Stomach (tissue), 19 donors: ENCODE data around the gene ZNF256. TPM values are rescaled to one million over a fixed set of nuclear protein-coding genes. Genes with fewer than 3 reads are reported as not detected.
A peak's percentile ranks its signal among the peaks of the same experiment; 100 is the strongest.

Experiments used
- DNase-seq, 2 donors: peaks; one replicate each; pipeline versions ENCODE4 v3.0.0 to v3.0.0-alpha.2; 2013 to 2019
- H3K27ac ChIP-seq, 5 donors: fragments of 200-600 bp in 4 of 5; sonication (generic) in 4 of 5; one replicate each; pipeline ENCODE4 v1.5.1; 2013 to 2019; ENCODE audit warnings: mild to moderate bottlenecking in 1 of 5, moderate library complexity in 1 of 5
- H3K27me3 ChIP-seq, 3 donors: fragments of 200-600 bp; sonication (generic); one replicate each; pipeline ENCODE4 v1.5.1; 2017 to 2019; ENCODE audit warnings: mixed run types in 1 of 3
- H3K36me3 ChIP-seq, 4 donors: fragments of 200-600 bp; sonication (generic); 1 replicate in 3 of 4; 2 replicates in 1 of 4; pipeline ENCODE4 v1.5.1; 2016 to 2019
- H3K4me1 ChIP-seq, 4 donors: fragments of 200-600 bp; sonication (generic); one replicate each; pipeline ENCODE4 v1.5.1; 2016 to 2019
- H3K4me3 ChIP-seq, 4 donors: fragments of 200-600 bp; sonication (generic) in 3 of 4; one replicate each; pipeline ENCODE4 v1.5.1; 2016 to 2019; ENCODE audit warnings: mild to moderate bottlenecking in 1 of 4
- H3K9me3 ChIP-seq, 4 donors: fragments of 200-600 bp; sonication (generic); one replicate each; pipeline ENCODE4 v1.5.1; 2016 to 2019
- CTCF ChIP-seq, 7 experiments: fragments of 450-650 bp in 4 of 7; fragments of 200-600 bp in 3 of 7; sonication (generic) in 3 of 7; IDR thresholded peaks; one replicate each; pipeline ENCODE4 v1.5.1; 2016 to 2019; ENCODE audit warnings: antibody characterized with exemption in 7 of 7, control low read depth in 2 of 7, mild to moderate bottlenecking in 1 of 7
- EP300 ChIP-seq: sonication (generic); formaldehyde crosslinking; IDR thresholded peaks from one replicate; pipeline ENCODE4 v1.6.1; 2017; ENCODE audit warnings: antibody characterized with exemption
- POLR2A ChIP-seq, 4 donors: fragments of 450-650 bp; IDR thresholded peaks; one replicate each; pipeline ENCODE4 v1.6.1; 2016; ENCODE audit warnings: antibody characterized with exemption in 4 of 4, control low read depth in 2 of 4, mild to moderate bottlenecking in 1 of 4, moderate library complexity in 1 of 4
- POLR2AphosphoS5 ChIP-seq, 3 donors: sonication (generic); formaldehyde crosslinking; IDR thresholded peaks; one replicate each; pipeline ENCODE4 v1.6.1; 2016; ENCODE audit warnings: antibody characterized with exemption in 3 of 3
- WGBS, 5 donors: extraction: QIAGEN DNeasy Blood & Tissue Kit in 3 of 5; methylation state at CpG; one replicate each; pipeline versions ENCODE4 v1.1.5 to v1.1.7; 2013 to 2018; 5-methylcytosine and 5-hydroxymethylcytosine counted together
- intact Hi-C: fragments of 100-400 bp; cut with DNase I; formaldehyde crosslinking; loops from one replicate; pipeline ENCODE4 v1.15.1; 2023; ENCODE audit warnings: low total_unique reads
- long read RNA-seq, 10 donors: transcript quantifications; one replicate each; lab custom pipeline, GENCODE V29; 2026
- polyA plus RNA-seq, 3 donors: library from polyadenylated mRNA; stranded (reverse); fragments of 200-250 nt; gene quantifications; one replicate each; pipeline ENCODE4 v1.2.3, GENCODE V29; 2013
- total RNA-seq, 5 donors: library from RNA; depleted of rRNA; stranded (reverse); fragments of >200 nt; gene quantifications; one replicate each; pipeline versions ENCODE4 v1.1.0 to v1.2.3, GENCODE V29; 2014 to 2016
- donor health status: healthy with polysubstance abuse.
- donor health status: Bipolar disorder and iron deficiency.
- donor health status: healthy.

Gene ZNF256
- 10 to 100 TPM in 1 of 5 donors, 1 to 10 TPM in 1, under 1 TPM in 1, not detected in 2; 0.89 to 15.4 (median 2.5) TPM for total RNA-seq
- polyA plus RNA-seq: 1 to 10 TPM; 1.4 to 3.5 (median 1.8) TPM
- long read RNA-seq, donor 1, partial matches to known transcripts: 0 of 2 reads
- long read RNA-seq, donor 1, other reads (novel, unspliced or antisense): 0 of 2 reads
- long read RNA-seq, donor 2, partial matches to known transcripts: 0 of 4 reads
- long read RNA-seq, donor 2, other reads (novel, unspliced or antisense): 0 of 4 reads
- long read RNA-seq, donor 3: 0 reads
- long read RNA-seq, donor 4: 0 reads
- long read RNA-seq, donor 5, partial matches to known transcripts: 0 of 3 reads
- long read RNA-seq, donor 5, other reads (novel, unspliced or antisense): 0 of 3 reads
- long read RNA-seq, donor 6, partial matches to known transcripts: 0 of 2 reads
- long read RNA-seq, donor 6, other reads (novel, unspliced or antisense): 0 of 2 reads
- long read RNA-seq, donor 7: 0 reads
- long read RNA-seq, donor 8, transcript ZNF256-201 (3 exons, 2,172 nt): major isoform, 5 of 5 reads
- long read RNA-seq, donor 8, partial matches to known transcripts: 0 of 5 reads
- long read RNA-seq, donor 8, other reads (novel, unspliced or antisense): 0 of 5 reads
- long read RNA-seq, donor 9, partial matches to known transcripts: 0 of 3 reads
- long read RNA-seq, donor 9, other reads (novel, unspliced or antisense): 0 of 3 reads
- long read RNA-seq, donor 10: 0 reads

GRCh38 chr19:57947419-57948134 lies at the start of gene ZNF256:
Gene ZNF256 (minus strand): TSS chr19:57947706. CDS start chr19:57947474, 232 bp downstream.
- WGBS, 5 donors: 5 to 8% (median 6%) methylated on average over 33 to 54 of the region's 54 CpGs
- Histone ChIP-seq H3K9me3 (peaks cover 15 to 80% (median 66%) of the 10 kb centered on the region in 4 donors), H3K27ac (peak within 1 kb of the TSS; percentile 27 to 87 (median 81)), H3K36me3 (peaks cover 16 to 34% (median 24%) of the 10 kb centered on the region in 4 donors), H3K27me3 (no peaks in the 10 kb centered on the region), H3K4me1 (peaks cover 0 to 25% (median 11%) of the 10 kb centered on the region in 4 donors), H3K4me3 (peak within 1 kb of the TSS; percentile 64 to 97 (median 90))
- intact Hi-C loops: no loop called here
- DNase-seq: peak; percentile 87 to 99
- TF ChIP-seq POLR2A (IDR thresholded peaks at IDR 0.05) (no peak), CTCF (IDR thresholded peaks at IDR 0.05) (peak in 5 of 7 experiments; percentile 25 to 81 (median 47)), POLR2AphosphoS5 (IDR thresholded peaks at IDR 0.05) (peak; percentile 49 to 89 (median 85))

GRCh38 chr19:57992841-57993240 lies 45.3 kb upstream of the ZNF256 start:
- intact Hi-C loops: no loop called here
- Histone ChIP-seq H3K9me3 (peaks cover 61 to 99% (median 94%) of the 10 kb centered on the region in 4 donors), H3K36me3 (peaks cover 51 to 100% (median 93%) of the 10 kb centered on the region in 4 donors), H3K4me1 (no peaks in the 10 kb centered on the region), H3K27ac (no peak overlapping the region), H3K4me3 (no peak overlapping the region), H3K27me3 (no peaks in the 10 kb centered on the region)
- TF ChIP-seq POLR2AphosphoS5 (IDR thresholded peaks at IDR 0.05) (no peak), EP300 (no peak)
- no peak for DNase-seq
- 90 to 100% (median 96%) methylated on average over 1 of the region's 1 CpG for WGBS, 5 donors

GRCh38 chr19:57978586-57979289 lies 31.2 kb upstream of the ZNF256 start:
- H3K36me3 ChIP-seq: peaks cover 54 to 100% (median 79%) of the 10 kb centered on the region in 4 donors
- H3K4me1 ChIP-seq: no peaks in the 10 kb centered on the region
- no peaks in the 10 kb centered on the region for H3K27me3 ChIP-seq
- H3K4me3 ChIP-seq: no peak overlapping the region
- H3K27ac ChIP-seq: no peak overlapping the region
- TF ChIP-seq EP300 (no peak), POLR2A (IDR thresholded peaks at IDR 0.05) (no peak), POLR2AphosphoS5 (IDR thresholded peaks at IDR 0.05) (no peak), CTCF (IDR thresholded peaks at IDR 0.05) (no peak)
- no peak for DNase-seq
- intact Hi-C loops: no loop called here
- WGBS, 5 donors: 94 to 97% (median 96%) methylated on average over 3 of the region's 3 CpGs
- H3K9me3 ChIP-seq: peaks cover 96 to 100% (median 100%) of the 10 kb centered on the region in 4 donors

- no peak for TF ChIP-seq POLR2A (IDR thresholded peaks at IDR 0.05)
- TF ChIP-seq POLR2AphosphoS5 (IDR thresholded peaks at IDR 0.05): no peak
- TF ChIP-seq EP300: no peak
- no peak for TF ChIP-seq CTCF (IDR thresholded peaks at IDR 0.05)
- intact Hi-C loops: no loop called here
- 92 to 98% (median 93%) methylated on average over 4 of the region's 4 CpGs for WGBS, 5 donors
- peaks cover 76 to 100% (median 99%) of the 10 kb centered on the region in 4 donors for H3K9me3 ChIP-seq
- no peak within 1 kb of the TSS for H3K27ac ChIP-seq
- no peaks in the 10 kb centered on the region for H3K27me3 ChIP-seq
- peaks cover 11 to 92% (median 48%) of the 10 kb centered on the region in 4 donors for H3K36me3 ChIP-seq
- no peak for DNase-seq
- no peaks in the 10 kb centered on the region for H3K4me1 ChIP-seq
- no peak within 1 kb of the TSS for H3K4me3 ChIP-seq
Observed at GRCh38 chr19:57974434-57974833, 26.9 kb upstream of the ZNF256 start, which contains the start of gene C19orf18. Gene C19orf18 (minus strand): TSS chr19:57974534. CDS start chr19:57974432, 102 bp downstream.
